Tibial nerve (tissue), 3 donors: Measurements from ENCODE around the gene CREM.

ENCODE experiments used
- CTCF ChIP-seq, 5 experiments: fragments of 200-600 bp in 3 of 5; fragments of 450-650 bp in 2 of 5; sonication (generic) in 3 of 5; IDR thresholded peaks; one replicate each; pipeline ENCODE4 v1.5.1; 2016 to 2019; ENCODE audit warnings: antibody characterized with exemption in 5 of 5, mild to moderate bottlenecking in 3 of 5, moderate library complexity in 2 of 5
- POLR2A ChIP-seq, 2 donors: fragments of 450-650 bp; IDR thresholded peaks; one replicate each; pipeline ENCODE4 v1.6.1; 2017; ENCODE audit warnings: antibody characterized with exemption in 2 of 2, mild to moderate bottlenecking in 2 of 2, moderate library complexity in 2 of 2

- TF ChIP-seq POLR2A (IDR thresholded peaks at IDR 0.05) = no peak
- TF ChIP-seq CTCF (IDR thresholded peaks at IDR 0.05) = no peak
These were observed 79.6 kb downstream of the CREM start for GRCh38 chr10:35206274-35206673.
